HG03520 (cell line): ENCODE data around the gene MIA2.
"Not testable (repeated sequence)": the region's sequence is repeated elsewhere in the genome, so short reads cannot be mapped to it uniquely, and the experiment has no call there.

Source experiments
- ATAC-seq: cut with Tn5 transposase; IDR thresholded peaks from one replicate; pipeline ENCODE4 v1.9.1; 2021; ENCODE audit warnings: mild to moderate bottlenecking, moderate library complexity; ENCODE audit not compliant: unreplicated experiment

The MIA2 gene

GRCh38 chr14:39231751-39232553 is 1.8 kb upstream of the MIA2 start:
- peak; percentile 37 for ATAC-seq

GRCh38 chr14:39232554-39233415 is 930 bp upstream of the MIA2 start:
- ATAC-seq = no peak

- not testable (repeated sequence) for ATAC-seq
These were observed 1.3 kb downstream of the MIA2 start for GRCh38 chr14:39234986-39235385.

- not testable (repeated sequence) for ATAC-seq
These were observed 1.8 kb downstream of the MIA2 start for GRCh38 chr14:39235466-39235865.

- ATAC-seq = no peak
These were observed 7.1 kb downstream of the MIA2 start for GRCh38 chr14:39240769-39241168.

GRCh38 chr14:39241637-39242036 is 7.9 kb downstream of the MIA2 start:
- no peak for ATAC-seq

- ATAC-seq = no peak
These were observed 10.1 kb downstream of the MIA2 start for GRCh38 chr14:39243831-39244230.

GRCh38 chr14:39246618-39247017 is 12.9 kb downstream of the MIA2 start:
- ATAC-seq = no peak

- no peak for ATAC-seq
These were observed 13.5 kb downstream of the MIA2 start for GRCh38 chr14:39247256-39247655.

GRCh38 chr14:39251547-39251946 is 17.8 kb downstream of the MIA2 start:
- no peak for ATAC-seq

- not testable (repeated sequence) for ATAC-seq
These were observed 23.7 kb downstream of the MIA2 start for GRCh38 chr14:39257388-39257787.

GRCh38 chr14:39258782-39259545 is 25.2 kb downstream of the MIA2 start:
- no peak for ATAC-seq

GRCh38 chr14:39260161-39260560 is 26.4 kb downstream of the MIA2 start:
- not testable (repeated sequence) for ATAC-seq

GRCh38 chr14:39262214-39262613 is 28.5 kb downstream of the MIA2 start:
- ATAC-seq = not testable (repeated sequence)

GRCh38 chr14:39264057-39264456 is 30.3 kb downstream of the MIA2 start:
- no peak for ATAC-seq

GRCh38 chr14:39264558-39264957 is 30.8 kb downstream of the MIA2 start:
- ATAC-seq = no peak

- ATAC-seq = no peak
These were observed 31.3 kb downstream of the MIA2 start for GRCh38 chr14:39265033-39265432.

GRCh38 chr14:39265806-39266524 is 32.2 kb downstream of the MIA2 start:
- no peak for ATAC-seq

GRCh38 chr14:39266525-39266870 is 32.8 kb downstream of the MIA2 start:
- ATAC-seq = peak; percentile 32

- ATAC-seq = peak; percentile 72
These were observed 33.3 kb downstream of the MIA2 start for GRCh38 chr14:39266871-39267607.
